GM21528 (cell line): ENCODE results near the gene HES5.

ENCODE experiments used
- ATAC-seq: cut with Tn5 transposase; IDR thresholded peaks from one replicate; pipeline ENCODE4 v1.9.1; 2021; ENCODE audit warnings: mild to moderate bottlenecking, moderate library complexity; ENCODE audit not compliant: unreplicated experiment, low FRiP score

The HES5 gene

GRCh38 chr1:2534687-2535441, 4.8 kb upstream of the HES5 start:
- no peak for ATAC-seq

DNA sequence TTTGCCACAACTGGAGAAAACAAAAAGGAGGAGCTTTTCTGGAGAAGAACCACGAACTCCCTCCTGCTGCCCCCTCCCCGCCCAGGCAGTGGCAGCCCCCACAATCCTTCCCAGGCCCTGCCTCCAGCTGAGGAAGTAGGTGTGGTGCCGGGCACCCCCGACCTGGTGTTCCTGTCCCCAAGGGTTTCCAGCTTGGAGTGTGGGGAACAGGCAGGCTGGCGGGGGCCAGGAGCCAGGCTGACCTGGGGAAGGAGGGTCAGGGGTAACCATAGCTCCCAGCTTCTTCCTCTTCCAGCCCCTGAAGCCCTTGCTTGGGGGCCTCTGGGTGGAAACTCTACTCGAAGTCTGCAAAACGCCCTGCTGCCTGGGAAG, 4.2 kb upstream of the HES5 start:
- ATAC-seq: no peak

- no peak for ATAC-seq
These were observed 3.3 kb upstream of the HES5 start for GRCh38 chr1:2533365-2533764.

DNA sequence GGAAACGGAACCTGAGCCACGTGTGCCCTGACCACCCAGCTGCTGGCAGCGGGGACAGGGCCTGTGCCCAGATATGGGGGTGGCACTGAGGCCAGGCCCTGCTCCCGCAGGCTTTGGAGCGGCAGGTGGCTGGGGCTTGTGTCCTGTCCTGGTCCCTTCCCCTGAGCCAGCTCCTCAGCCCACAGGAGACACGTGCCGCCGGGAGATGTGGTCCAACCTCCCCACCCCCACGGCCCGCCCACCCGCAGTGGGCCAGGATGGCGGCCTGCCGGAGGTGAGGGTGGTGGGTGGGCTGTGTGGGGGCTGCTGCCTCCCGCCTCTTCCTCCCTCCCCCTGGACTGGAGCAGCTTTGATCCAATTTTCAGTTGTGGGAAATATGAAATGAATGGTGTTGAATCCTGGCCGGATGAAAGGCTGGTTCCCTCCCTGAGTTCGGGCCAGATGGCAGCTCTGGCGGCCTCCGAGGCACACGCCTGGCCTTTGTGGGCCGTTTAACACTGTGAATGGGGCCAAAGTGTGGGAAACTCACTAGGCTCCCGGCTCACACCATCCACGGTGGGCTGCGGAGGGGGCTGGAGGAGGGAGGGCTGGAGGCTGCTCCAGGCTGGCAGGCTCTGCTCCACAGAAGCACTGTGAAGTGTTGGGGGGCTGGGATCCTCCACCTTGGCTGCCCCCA, 2.6 kb upstream of the HES5 start:
- ATAC-seq: no peak

DNA sequence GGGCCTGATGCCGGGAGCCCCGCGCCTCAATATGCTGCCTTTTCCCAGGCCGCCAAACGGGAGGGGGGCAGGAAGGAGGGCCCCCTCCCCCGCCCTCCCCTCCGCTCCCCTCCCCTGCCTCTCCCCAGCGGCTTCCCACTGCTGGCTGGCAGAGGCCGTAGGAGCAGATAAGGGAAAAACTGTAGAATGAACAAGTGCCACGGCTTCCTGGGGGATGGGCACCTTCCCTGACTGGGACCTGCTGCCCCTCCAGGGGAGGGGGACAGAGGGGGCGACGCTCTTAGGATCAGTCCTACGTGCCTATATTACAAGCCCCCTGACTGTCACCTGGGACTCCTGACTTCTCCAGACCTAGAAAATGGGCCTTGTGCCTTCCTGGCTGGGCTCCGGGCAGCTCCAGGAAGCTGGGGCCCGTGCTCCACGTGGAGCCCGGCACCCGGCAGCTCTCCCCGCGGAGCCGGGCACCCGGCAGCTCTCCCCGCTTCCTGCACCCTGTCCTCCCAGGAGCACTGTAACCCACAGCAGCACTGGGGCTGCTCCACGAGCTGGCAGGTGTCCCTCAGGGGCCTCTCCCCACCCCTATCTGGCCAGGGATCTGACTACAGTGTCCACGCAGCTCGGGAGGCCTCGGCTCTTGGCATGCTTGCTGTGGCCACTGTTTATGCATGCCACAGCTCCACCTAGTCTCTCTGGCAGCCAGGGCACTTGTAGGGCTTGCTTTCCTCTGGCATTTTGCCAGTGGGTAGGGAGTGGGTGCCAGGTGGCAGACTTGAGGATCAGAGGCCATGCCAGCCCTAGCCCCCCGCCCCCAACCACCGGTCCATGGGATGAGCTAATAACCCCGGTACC, 674 bp upstream of the HES5 start:
- no peak for ATAC-seq

- ATAC-seq: no peak
These were observed 888 bp downstream of the HES5 start for GRCh38 chr1:2528966-2529783.

DNA sequence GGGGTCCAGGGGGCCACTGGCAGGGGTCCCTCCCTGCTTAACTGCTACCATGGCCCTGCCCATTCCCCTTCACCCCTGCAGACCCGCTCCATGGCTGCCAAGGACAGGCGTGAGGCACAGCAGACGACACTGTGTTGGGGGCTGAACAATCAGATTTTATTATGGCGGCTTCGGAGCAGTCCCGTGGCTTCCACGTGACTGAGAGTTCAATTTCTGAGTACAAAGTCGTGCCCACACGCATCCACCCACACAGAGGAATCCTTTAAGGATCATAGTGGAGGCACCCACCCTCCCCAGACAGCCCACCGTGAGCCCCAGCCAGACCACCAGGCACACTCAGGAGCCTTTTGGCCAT, 1.5 kb downstream of the HES5 start:
- ATAC-seq: no peak

- no peak for ATAC-seq
These were observed 2.0 kb downstream of the HES5 start for GRCh38 chr1:2528016-2528415.

DNA sequence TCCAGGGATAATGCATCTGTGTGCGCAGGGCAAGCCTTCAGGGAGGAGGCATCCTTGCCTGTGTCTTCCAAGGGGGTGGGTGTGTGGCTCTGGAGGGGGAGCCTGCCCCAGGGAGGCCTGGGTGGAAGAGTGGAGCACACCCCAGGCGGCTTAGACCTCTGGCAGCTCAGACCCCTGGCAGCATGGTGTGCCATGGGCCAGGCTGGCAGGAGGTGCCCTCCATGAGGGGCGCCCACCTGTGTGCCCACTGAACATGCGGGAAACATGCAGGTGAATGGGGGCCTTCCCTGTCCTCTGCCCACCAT, 2.6 kb downstream of the HES5 start:
- ATAC-seq: no peak

DNA sequence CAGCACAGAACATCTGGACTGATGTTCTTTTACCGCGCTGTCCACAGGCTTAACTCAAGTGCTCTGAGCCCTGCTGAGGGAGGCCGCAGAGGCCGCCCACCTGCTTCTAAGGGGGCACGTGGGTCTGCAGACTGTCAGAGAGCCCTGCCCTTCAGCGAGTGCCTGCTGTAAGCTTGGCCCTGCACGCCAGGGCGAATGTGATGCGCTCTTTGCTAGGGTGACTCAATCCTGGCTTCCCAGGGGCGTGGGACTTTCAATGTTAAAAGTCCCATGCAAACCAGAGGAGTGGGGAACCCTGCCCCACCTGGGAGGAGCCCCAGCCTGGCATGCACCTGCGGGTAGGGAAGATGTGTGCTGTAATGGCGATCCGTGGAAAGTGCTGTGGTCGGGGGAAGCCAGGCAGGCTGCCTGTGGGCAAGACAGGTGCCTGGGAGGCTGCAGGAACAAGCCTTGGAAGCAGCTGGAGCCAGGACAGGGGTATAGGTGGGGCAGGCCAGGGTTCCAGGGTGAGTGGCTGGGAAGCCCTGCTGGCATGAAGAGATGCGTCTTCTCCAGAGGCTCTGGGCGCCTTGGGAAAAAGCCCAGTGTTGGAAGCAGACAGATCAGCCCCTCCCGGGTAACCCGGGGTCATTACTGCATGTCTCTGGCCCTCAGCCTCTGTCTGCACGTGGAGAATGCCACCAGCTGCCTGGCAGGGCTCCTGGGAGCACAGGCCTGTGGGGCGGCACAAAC, 3.1 kb downstream of the HES5 start:
- peak; percentile 35 for ATAC-seq

DNA sequence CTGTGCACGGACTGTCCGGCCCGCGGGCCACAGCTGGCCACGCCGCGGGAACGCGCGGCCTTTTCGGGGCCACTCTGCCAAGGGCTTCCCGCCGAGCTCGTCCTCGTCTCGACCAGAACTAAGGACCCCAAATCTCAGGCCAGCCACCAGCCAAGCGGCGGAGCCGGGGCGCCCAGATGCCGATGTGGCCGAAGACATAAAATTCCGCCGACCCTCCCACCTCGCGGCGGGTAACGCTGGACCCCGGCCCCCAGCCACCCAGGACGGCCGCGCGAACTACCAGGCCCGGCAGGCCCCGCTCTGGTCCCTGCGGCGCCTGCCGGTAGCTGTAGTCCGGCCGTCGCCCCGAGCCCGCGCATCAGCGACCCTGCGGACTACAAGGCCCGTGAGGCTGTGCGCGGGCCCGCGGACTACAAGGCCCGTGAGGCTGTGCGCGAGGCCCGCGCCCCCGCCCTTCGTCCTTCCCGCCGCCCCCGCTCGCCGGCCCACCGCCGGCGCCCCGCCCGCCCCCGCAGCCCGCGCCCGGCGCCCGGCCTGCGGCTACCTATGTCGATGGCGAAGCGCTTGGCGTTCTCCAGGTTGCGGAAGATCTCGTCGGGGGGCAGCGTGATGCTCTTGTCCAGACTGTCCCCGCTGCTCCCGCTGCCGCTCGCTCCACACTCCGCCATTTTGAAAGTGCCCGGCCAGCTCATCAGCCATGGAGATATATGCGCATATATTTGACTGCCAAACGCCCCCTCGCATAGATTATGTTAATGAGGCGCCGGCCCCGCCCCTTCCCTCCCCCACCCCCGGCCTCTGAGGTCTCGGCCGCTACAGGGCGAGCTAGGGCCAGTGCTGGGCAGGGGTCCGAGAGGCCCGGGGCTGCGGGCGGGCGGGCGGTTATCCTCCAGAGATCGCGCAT, 3.9 kb downstream of the HES5 start, which contains the start of gene PANK4:
Gene PANK4 (minus strand): TSS at position 677 of the 904 bp plus-strand sequence. CDS start 9 bp downstream, at position 668.
- ATAC-seq: peak; percentile 79

GRCh38 chr1:2525572-2525919, 4.5 kb downstream of the HES5 start:
- no peak for ATAC-seq

DNA sequence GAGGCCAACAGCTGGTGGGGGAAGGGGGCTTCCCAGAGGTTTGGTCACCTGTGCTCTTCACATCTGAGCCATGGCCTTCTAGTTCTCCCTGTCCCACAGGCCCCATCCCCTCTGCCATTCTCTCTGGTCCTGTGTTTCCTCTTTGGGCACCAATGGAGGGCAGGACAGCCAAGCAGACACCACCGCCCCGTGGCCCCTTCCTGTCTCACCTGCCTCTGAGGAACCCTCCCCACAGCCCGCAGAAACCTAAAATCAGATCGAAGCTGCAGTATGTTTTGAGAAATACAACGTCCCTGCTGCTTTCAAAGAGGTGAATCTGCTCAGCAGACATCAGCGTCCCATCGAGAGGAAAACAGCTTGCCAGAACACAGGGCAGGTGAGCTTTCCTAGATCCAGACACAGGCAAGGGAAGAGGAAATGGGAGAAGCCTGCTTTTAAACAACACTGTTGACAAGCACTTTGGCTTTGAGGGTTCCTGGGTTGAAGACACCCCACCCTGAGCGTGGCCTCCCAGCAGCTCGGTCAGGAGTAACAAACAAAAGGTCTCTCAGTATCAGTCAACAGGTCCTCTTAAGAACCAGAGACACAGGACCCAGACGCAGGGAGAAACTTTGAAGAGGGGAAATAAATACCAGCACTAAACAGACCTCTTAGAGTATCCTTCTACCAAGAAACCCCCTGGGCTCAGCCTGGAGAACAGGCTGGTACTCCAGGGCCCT, 6.0 kb downstream of the HES5 start:
- ATAC-seq: no peak

DNA sequence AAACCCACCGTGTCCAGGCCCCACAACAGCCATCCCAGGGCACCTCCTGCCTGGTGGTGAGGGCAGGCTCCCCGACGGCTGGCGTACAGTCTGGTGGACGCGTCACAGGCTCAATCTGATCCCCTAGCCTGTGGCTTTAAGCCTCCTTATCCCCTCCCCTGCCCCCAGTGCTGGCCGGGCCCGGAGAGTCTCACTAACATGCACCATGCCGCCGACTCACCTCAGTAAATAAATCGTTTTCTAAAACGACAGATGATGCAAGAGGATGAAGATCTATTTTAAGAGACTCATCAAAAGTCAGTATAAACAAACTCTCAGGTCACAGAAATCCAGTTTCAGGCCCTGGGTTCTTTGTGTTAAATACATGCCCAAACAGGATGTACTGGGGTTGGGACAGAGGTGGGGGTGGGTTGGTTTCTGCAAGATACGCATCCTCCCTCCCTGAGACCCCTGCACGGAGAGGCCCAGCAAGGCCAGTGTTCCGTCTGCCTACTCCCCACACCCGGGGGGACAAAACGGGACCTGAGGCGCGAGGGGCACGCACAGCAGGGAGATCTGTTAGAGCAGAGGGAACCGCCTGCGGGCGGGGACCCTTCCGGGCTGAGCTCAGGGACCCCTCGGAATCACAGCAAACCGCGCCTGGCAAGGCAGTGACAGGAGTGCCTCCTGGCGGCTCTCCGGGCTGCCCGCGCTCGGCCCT, 6.7 kb downstream of the HES5 start:
- ATAC-seq: no peak

- no peak for ATAC-seq
These were observed 7.8 kb downstream of the HES5 start for GRCh38 chr1:2522230-2522629.

DNA sequence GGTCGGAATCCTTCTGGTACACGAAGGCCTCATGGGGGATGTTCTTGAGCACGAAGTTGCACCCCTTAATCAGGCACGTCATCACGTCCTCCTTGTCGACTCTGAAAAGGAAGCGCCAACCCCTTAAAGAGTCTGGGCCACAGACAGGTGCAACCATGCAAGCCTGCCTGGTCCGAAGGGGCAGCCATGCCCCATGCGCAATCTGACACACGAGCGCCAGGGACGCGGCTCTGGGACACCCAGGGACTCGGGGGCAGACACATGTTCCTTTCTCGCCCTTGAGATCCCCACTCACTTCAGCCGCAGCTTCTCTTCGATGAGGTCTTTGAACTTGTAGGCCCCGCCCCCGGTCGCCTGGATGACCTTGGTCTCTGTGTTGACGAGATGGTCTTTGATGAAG, 9.3 kb downstream of the HES5 start:
- ATAC-seq: no peak

DNA sequence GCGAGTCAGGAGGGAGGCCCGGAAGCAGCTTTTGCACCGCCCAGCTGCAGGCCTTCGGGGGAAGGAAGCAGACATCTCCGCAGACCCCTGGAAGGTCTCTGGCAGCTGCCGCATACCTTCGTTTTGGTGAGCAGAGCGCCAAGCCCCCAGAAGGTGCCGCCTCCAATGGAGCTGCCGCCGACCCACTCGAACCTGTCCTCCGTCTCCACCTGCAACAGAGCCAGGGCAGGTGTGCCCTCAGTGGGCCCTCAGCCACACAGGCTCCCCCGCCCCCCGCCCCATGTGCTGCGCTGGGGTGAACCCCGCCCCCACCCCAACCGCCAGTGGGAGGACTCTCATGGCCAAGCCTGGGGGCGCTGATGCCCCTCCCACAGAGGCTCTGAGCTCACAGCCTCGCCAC, 9.9 kb downstream of the HES5 start:
- no peak for ATAC-seq

DNA sequence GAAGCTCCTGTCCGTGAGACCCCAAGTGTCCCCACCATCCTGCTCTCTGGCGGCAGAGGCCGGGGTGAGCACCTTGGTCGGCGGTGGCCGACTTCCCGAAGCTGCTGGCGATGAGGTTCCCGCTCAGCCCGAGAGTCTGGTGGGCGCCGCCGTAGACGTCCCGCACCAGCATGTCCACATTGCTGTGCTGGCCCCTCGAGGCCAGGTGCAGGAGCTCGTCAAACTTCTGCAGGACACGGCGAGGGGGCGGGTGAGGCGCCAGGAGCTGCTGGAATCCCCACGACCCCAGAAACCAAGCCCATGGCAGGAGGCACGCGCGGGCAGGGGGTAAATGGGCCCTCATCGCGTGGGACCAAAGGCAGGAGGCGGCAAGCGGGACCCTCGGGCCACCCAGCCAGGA, 10.3 kb downstream of the HES5 start:
- no peak for ATAC-seq
